Measurements from ENCODE around the gene VIL1. TPM values are rescaled to one million over a fixed set of nuclear protein-coding genes. Genes with fewer than 3 reads are reported as not detected.

VIL1 gene
- total and polyA plus RNA-seq, 2 of the 13 experiments (the other 11 are each of a cell fraction or from before 2014, with no cell fraction given), result 287 to 301 TPM

GRCh38 chr2:218448934-218449333 lies 30.0 kb downstream of the VIL1 start (continued):
- TF ChIP-seq PAXIP1 (CRISPR knock-in tag; conservative IDR thresholded peaks at IDR 0.05) (peak; percentile 84), HNF1B (CRISPR knock-in tag; IDR thresholded peaks at IDR 0.05) (peak; percentile 63; the same call in 1 of the 2 replicates), ZKSCAN5 (CRISPR knock-in tag; IDR thresholded peaks at IDR 0.05) (no peak), ZNF724P (CRISPR knock-in tag; IDR thresholded peaks at IDR 0.05; ENCODE audit: borderline replicate concordance) (no peak), FOSL1 (CRISPR knock-in tag; IDR thresholded peaks at IDR 0.05; ENCODE audit: borderline replicate concordance) (peak; percentile 92), JUN (CRISPR knock-in tag; IDR thresholded peaks at IDR 0.05) (peak; percentile 82; the same call in 1 of the 2 replicates), TMF1 (CRISPR knock-in tag; IDR thresholded peaks at IDR 0.05; ENCODE audit: low read depth) (no peak), ZNF362 (CRISPR knock-in tag; IDR thresholded peaks at IDR 0.05; ENCODE audit: borderline replicate concordance) (peak; percentile 78; the same call in 1 of the 2 replicates), ZNF264 (CRISPR knock-in tag; IDR thresholded peaks at IDR 0.05) (no peak), CC2D1A (CRISPR knock-in tag; IDR thresholded peaks at IDR 0.05) (no peak), LRRFIP1 (CRISPR knock-in tag; conservative IDR thresholded peaks at IDR 0.05) (no peak), SALL1 (CRISPR knock-in tag; IDR thresholded peaks at IDR 0.05) (peak; percentile 48; the same call in 1 of the 2 replicates), KDM1A (CRISPR knock-in tag; IDR thresholded peaks at IDR 0.05) (0 out of 2 replicates have a peak, but pooled peaks have one; percentile 29), ZNF546 (CRISPR knock-in tag; conservative IDR thresholded peaks at IDR 0.05) (no peak), MTF2 (CRISPR knock-in tag; IDR thresholded peaks at IDR 0.05; ENCODE audit: borderline replicate concordance) (no peak), FOXK1 (CRISPR knock-in tag; IDR thresholded peaks at IDR 0.05; ENCODE audit: borderline replicate concordance, low read depth) (peak; percentile 46; the same call in 1 of the 2 replicates), ZNF513 (CRISPR knock-in tag; conservative IDR thresholded peaks at IDR 0.05) (no peak), BHLHE40 (IDR thresholded peaks at IDR 0.05; ENCODE audit: low read length) (no peak), ZNF782 (CRISPR knock-in tag; IDR thresholded peaks at IDR 0.05; ENCODE audit: borderline replicate concordance) (no peak)

All from HepG2 (cell line).